AG09309 (cell line): Measurements from ENCODE around the gene CCR6.

Experiments
- DNase-seq: peaks from one replicate; pipeline ENCODE4 v3.0.0-alpha.2; 2010; ENCODE audit warnings: low read depth
- H3K4me3 ChIP-seq: 2 replicates; pipeline ENCODE4 v1.5.1; 2011; ENCODE audit warnings: mild to moderate bottlenecking, low read depth, low read length, moderate library complexity; ENCODE audit not compliant: control insufficient read depth
- TF ChIP-seq, protein P1 (sequence below): IDR thresholded peaks from 2 replicates; pipeline ENCODE4 v1.5.1; 2011; ENCODE audit warnings: mild to moderate bottlenecking, low read depth, low read length, inconsistent platforms; ENCODE audit not compliant: insufficient read depth, control insufficient read depth; ENCODE audit errors: missing control alignments

The CCR6 gene

DNA sequence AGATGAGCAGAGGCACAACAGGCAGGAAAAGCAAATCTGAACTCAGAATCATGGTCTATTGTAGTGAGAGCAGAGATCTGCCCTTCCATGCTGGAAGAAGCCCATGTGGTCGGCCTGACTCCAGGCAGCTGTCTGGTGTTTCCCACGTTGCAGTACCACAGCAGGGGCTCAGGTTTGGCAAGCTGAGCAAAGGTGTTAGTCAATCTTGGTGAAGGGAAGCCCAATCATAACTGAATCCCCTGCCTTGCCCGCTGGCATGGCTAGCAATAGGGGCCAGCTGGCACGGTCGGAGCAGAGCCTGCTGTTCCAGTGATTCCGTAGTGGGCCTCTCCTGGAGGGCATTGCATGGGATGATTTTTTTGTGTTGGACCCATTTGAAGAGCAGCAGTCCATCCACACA is 17.8 kb upstream of the CCR6 start:
- TF ChIP-seq, protein P1, sequence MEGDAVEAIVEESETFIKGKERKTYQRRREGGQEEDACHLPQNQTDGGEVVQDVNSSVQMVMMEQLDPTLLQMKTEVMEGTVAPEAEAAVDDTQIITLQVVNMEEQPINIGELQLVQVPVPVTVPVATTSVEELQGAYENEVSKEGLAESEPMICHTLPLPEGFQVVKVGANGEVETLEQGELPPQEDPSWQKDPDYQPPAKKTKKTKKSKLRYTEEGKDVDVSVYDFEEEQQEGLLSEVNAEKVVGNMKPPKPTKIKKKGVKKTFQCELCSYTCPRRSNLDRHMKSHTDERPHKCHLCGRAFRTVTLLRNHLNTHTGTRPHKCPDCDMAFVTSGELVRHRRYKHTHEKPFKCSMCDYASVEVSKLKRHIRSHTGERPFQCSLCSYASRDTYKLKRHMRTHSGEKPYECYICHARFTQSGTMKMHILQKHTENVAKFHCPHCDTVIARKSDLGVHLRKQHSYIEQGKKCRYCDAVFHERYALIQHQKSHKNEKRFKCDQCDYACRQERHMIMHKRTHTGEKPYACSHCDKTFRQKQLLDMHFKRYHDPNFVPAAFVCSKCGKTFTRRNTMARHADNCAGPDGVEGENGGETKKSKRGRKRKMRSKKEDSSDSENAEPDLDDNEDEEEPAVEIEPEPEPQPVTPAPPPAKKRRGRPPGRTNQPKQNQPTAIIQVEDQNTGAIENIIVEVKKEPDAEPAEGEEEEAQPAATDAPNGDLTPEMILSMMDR = no peak
- no peak for DNase-seq
- no peak overlapping the region for H3K4me3 ChIP-seq

GRCh38 chr6:167106406-167106805 is 16.5 kb upstream of the CCR6 start:
- no peak for DNase-seq
- TF ChIP-seq, protein P1 = no peak
- H3K4me3 ChIP-seq = no peak overlapping the region

DNA sequence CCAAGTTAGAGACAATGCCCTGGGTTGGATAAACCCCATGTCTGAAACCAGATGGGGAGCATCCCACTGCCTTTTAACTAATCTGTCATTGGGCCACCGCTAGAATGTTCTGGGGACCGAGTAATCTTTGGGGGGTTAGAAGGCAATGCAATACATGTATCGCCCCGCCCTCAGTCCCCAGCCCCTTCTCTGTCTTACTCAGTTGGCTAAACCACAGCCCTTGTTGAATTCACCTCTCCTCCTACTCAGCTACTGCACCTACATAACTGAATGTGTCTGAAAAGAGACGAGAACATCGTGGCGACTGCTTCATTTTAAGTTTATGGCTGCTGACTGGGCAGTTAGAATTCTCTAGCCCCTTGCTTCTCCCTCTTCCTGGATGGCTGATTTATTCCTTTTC is 15.1 kb upstream of the CCR6 start:
- TF ChIP-seq, protein P1 = no peak
- DNase-seq = no peak
- H3K4me3 ChIP-seq = no peak overlapping the region

DNA sequence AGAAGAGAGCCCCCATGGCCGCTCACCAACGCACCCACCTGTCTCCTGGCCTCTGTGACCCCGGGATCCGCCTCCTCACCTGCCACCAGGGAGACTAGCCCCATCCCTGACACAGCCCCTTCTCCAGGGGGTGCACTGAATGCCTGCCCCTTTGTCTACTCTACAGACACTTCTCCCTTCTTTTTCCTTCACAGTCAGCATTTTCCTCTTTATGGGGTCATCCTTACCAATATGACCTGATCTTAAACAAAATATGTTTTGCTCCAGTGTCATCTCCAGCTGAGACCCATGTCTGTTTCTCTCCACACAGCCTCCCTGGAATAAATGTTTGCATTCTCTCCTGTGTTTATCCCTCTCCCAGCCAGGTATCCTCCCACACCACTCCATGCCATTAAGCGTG is 14.6 kb upstream of the CCR6 start:
- H3K4me3 ChIP-seq = no peak overlapping the region
- TF ChIP-seq, protein P1 = no peak

DNA sequence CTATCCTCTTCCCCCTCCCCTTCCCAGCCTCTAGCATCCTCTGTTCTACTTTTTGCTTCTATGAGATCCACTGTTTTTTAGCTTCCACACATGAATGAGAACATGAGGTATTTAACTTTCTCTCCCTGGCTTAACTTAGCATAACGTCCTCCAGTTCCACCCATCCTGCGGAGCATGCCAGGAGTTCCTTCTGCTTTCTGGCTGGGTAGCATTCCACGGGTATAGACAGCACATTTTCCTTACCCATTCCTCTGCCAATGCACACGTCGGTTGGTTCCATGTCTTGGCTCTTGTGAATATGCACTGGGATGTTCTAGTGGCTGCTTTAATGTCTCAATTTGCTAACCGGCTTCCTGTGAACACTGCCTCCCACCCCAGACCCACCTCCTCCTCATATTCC is 13.2 kb upstream of the CCR6 start:
- no peak overlapping the region for H3K4me3 ChIP-seq
- DNase-seq = no peak
- TF ChIP-seq, protein P1 = no peak

More for the DNA sequence above, 14.6 kb upstream of the CCR6 start:
- DNase-seq = no peak

GRCh38 chr6:167111597-167111996 is 11.3 kb upstream of the CCR6 start:
- TF ChIP-seq, protein P1 = no peak
- no peak for DNase-seq
- H3K4me3 ChIP-seq = no peak overlapping the region

DNA sequence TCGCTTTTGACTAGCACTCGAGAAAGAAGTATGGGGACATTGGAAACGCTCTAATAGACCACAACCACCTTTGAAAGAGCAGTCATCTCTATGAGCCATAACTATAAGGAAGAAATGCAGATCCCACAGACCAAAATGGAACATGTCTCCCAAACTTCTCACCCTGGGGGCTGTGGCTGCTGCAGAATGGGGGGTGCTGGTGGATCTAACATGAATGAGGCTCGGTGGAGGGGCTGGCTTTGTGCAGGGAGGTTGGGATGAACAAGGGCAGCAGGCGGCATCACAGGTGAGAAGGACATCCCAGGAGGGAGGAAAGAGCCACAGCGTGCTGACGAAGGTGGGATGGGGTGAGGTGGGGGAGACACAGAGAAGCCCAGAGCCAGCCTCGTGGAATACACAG is 10.5 kb upstream of the CCR6 start:
- TF ChIP-seq, protein P1 = no peak
- no peak overlapping the region for H3K4me3 ChIP-seq
- DNase-seq = no peak
